RWPE2 (cell line): ENCODE data around the gene DTYMK.

Experiments used
- ATAC-seq: fragments of 200-7000 bp; cut with Tn5 transposase; 3 replicates; pipeline ENCODE4 v1.9.1; 2021; ENCODE audit warnings: low read depth
- DNase-seq: peaks from one replicate; pipeline ENCODE4 v3.0.0-alpha.2; 2020; ENCODE audit warnings: low spot score
- H3K27ac ChIP-seq: fragments of 450-650 bp; 2 replicates; pipeline ENCODE4 v1.5.1; 2017; ENCODE audit warnings: mild to moderate bottlenecking; ENCODE audit not compliant: poor library complexity, severe bottlenecking
- H3K27me3 ChIP-seq: fragments of 250-450 bp; sonication (Bioruptor Pico); 2 replicates; pipeline ENCODE4 v1.5.1; 2021; ENCODE audit warnings: mild to moderate bottlenecking, moderate library complexity; ENCODE audit not compliant: insufficient read depth, poor library complexity, severe bottlenecking
- H3K36me3 ChIP-seq: fragments of 250-450 bp; sonication (Bioruptor Pico); 2 replicates; pipeline ENCODE4 v1.5.1; 2020; ENCODE audit warnings: low read depth, mild to moderate bottlenecking, moderate library complexity
- H3K4me1 ChIP-seq: fragments of 250-450 bp; sonication (Bioruptor Pico); 2 replicates; pipeline ENCODE4 v1.5.1; 2021; ENCODE audit warnings: mild to moderate bottlenecking, moderate library complexity; ENCODE audit not compliant: insufficient read depth, poor library complexity, severe bottlenecking
- H3K4me3 ChIP-seq: fragments of 250-450 bp; sonication (Bioruptor Pico); 2 replicates; pipeline ENCODE4 v1.5.1; 2021; ENCODE audit warnings: mild to moderate bottlenecking, moderate library complexity; ENCODE audit not compliant: severe bottlenecking
- H3K9me3 ChIP-seq: fragments of 250-450 bp; sonication (Bioruptor Pico); 2 replicates; pipeline ENCODE4 v1.5.1; 2021; ENCODE audit warnings: mild to moderate bottlenecking, moderate library complexity; ENCODE audit not compliant: severe bottlenecking
- TF ChIP-seq, protein P1 (sequence below): fragments of 450-650 bp; IDR thresholded peaks from one replicate; pipeline ENCODE4 v1.5.1; 2017; ENCODE audit warnings: mild to moderate bottlenecking, moderate library complexity; ENCODE audit not compliant: poor library complexity, severe bottlenecking

The DTYMK gene

DNA sequence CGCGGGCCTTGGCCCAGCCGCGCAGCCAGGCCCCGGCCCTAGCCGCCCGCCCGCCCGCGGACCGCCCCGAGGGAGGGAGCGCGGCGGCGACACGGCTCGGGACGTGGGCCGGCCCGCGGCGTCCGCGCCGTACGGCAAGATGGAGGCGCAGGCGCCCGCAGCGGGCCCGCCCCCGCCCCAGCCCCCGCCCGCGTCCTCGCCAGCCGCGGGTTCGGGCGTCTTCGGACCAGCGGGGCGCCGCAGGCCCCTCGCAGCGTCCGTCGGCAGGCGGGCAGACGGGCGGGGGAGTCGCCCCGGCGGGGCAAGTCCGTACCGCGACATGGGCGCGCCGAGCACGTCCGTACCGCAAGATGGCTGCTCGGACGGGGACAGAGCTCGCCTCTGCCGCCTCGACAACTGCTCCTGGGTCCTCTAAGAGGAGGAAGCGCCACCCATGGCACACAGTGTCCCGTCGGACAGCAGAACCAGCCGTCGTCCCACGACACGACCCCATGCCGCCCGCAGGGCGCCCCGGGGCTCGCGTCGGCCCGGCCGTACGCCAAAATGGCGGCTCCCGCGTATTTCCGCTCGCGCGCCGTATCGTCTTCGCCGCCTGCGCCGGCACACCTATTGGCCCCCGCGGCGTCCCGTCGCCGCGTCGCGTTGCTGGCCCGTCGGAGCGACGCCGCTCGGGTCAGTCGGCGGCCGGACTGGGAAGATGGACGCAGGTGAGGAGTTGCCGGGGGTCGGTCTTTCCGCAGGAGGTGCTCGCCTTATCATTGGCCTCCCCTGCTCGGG, 49.4 kb downstream of the DTYMK start, which contains the start of the genes ATG4B and THAP4:
Gene ATG4B, plus strand, starts transcription at position 676 of the 777 bp plus-strand sequence. Its CDS starts 22 bp downstream, at position 698.
Gene THAP4, minus strand, starts transcription at position 141 of the 777 bp plus-strand sequence. CDS start 141 bp downstream, outside the sequence.
- H3K4me3 ChIP-seq = peak within 1 kb of the TSS; percentile 96
- DNase-seq (no peak), ATAC-seq (peak; percentile 73)
- H3K9me3 ChIP-seq = no peaks in the 10 kb centered on the region
- H3K36me3 ChIP-seq = peaks cover 33% of the 10 kb centered on the region
- H3K27ac ChIP-seq = peak within 1 kb of the TSS; percentile 85
- H3K4me1 ChIP-seq = peaks cover 10% of the 10 kb centered on the region
- TF ChIP-seq, protein P1, sequence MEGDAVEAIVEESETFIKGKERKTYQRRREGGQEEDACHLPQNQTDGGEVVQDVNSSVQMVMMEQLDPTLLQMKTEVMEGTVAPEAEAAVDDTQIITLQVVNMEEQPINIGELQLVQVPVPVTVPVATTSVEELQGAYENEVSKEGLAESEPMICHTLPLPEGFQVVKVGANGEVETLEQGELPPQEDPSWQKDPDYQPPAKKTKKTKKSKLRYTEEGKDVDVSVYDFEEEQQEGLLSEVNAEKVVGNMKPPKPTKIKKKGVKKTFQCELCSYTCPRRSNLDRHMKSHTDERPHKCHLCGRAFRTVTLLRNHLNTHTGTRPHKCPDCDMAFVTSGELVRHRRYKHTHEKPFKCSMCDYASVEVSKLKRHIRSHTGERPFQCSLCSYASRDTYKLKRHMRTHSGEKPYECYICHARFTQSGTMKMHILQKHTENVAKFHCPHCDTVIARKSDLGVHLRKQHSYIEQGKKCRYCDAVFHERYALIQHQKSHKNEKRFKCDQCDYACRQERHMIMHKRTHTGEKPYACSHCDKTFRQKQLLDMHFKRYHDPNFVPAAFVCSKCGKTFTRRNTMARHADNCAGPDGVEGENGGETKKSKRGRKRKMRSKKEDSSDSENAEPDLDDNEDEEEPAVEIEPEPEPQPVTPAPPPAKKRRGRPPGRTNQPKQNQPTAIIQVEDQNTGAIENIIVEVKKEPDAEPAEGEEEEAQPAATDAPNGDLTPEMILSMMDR = no peak
- no peaks in the 10 kb centered on the region for H3K27me3 ChIP-seq

DNA sequence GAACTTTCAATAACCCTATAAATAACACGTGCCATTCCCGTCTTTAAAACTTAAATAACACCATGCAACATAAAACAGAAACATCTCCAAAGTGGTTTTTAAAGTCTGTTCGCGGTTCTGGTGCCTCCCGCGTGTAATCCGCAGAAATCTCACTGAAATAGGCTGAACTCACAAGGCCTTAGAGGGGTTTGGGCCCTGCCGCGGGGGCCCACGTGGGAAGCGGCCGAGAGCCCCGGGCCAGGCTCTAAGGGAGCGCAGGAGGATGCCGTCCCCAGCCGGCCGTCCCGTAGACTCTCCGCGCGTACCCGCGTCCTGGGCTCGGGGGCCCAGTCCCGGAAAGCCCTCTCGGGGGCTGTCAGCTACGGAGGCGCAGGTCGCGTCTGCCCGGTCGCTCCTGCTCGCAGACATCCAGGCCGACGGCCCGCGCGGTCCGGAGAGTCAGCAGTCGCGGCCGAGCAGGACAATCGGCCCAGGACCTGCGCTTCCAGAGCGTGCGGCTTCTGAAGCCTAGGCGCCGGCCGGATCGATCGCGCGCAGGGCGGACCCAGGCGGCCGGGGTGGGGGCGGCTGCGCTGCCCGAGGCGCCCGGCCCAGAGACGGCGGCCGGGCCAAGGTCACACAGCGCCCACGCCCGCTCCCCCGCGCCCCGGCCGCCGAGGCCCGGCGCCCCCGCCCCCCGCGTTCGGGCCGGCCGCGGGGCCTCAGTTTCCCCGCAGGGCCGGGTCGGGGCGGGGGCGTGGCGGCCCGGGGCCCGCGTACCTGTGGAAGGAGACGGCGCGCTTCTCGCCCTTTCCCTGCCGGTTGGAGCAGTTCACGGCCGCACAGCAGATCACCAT, 50.2 kb downstream of the DTYMK start:
- DNase-seq (no peak), ATAC-seq (peak; percentile 54)
- Histone ChIP-seq H3K36me3 (peaks cover 41% of the 10 kb centered on the region), H3K9me3 (no peaks in the 10 kb centered on the region), H3K27ac (peak overlapping the region; percentile 85), H3K4me1 (peaks cover 10% of the 10 kb centered on the region), H3K27me3 (no peaks in the 10 kb centered on the region), H3K4me3 (peak overlapping the region; percentile 96)
- TF ChIP-seq, protein P1 = no peak

DNA sequence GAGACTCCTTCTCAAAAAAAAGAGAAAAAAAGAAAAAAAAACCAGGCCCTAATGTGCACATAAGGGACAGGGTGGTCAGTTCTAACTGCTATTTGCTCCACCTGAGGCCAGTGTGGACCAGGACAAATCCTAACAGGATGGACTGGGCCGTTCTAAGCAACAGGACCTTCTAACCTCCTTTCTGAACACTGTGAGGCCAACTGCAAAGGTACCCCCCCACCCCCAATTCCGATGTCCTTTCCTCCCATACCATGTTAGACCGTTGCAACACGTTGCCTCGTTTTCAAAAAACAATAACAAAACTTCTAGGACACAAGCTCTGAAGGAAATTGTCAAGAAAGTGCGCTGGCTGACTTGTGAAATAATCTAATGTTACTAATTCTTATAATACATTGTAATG, 50.9 kb downstream of the DTYMK start:
- ATAC-seq (no peak), DNase-seq (no peak)
- H3K27ac ChIP-seq = peak overlapping the region; percentile 85
- no peaks in the 10 kb centered on the region for H3K9me3 ChIP-seq
- peaks cover 48% of the 10 kb centered on the region for H3K36me3 ChIP-seq
- no peaks in the 10 kb centered on the region for H3K27me3 ChIP-seq
- peaks cover 10% of the 10 kb centered on the region for H3K4me1 ChIP-seq
- TF ChIP-seq, protein P1 = no peak
- peak overlapping the region; percentile 96 for H3K4me3 ChIP-seq

DNA sequence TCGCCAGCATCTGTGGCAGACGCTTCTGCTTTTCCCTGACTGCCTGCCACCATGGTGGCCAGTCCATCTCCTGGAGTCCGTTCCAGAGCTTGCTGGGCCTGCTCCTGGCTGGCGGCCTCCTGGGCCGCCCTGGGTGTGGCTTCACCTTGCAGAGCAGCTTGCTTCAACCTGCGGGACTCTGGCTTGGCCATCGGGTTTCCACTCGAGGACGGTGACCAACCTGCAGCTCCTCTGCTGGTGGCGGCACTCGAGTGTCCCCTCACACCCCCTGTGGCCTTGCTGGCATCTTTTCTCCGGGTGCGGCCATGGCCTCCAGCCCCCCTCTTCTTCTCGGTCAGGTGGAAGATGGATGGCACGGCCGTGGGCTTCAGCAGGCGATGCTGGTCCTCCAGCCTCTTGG, 53.1 kb downstream of the DTYMK start:
- no peak for DNase-seq
- Histone ChIP-seq H3K9me3 (no peaks in the 10 kb centered on the region), H3K27ac (no peak overlapping the region), H3K4me1 (peaks cover 7% of the 10 kb centered on the region), H3K27me3 (no peaks in the 10 kb centered on the region), H3K4me3 (no peak overlapping the region), H3K36me3 (peaks cover 46% of the 10 kb centered on the region)
- no peak for ATAC-seq
- TF ChIP-seq, protein P1 = no peak
